Measurements from ENCODE around the gene MYD88. TPM values are rescaled to one million over a fixed set of nuclear protein-coding genes. Genes with fewer than 3 reads are reported as not detected.

Gene MYD88
- total RNA-seq, result 15.3 and 19.6 TPM in 2 replicates

GRCh38 chr3:38138349-38139190 is at the start of gene MYD88:
Gene MYD88, plus strand, starts transcription at chr3:38138661. Its CDS starts 40 bp downstream, at chr3:38138701.

GRCh38 chr3:38136777-38137614 is 1.5 kb upstream of the MYD88 start, which contains the start of gene ACAA1:
Gene ACAA1, minus strand, starts transcription at chr3:38137127. Its CDS starts 92 bp downstream, at chr3:38137035.

GRCh38 chr3:38164952-38165721 is 26.7 kb downstream of the MYD88 start, which contains the start of gene OXSR1:
Gene OXSR1, plus strand, starts transcription at chr3:38165537. Its CDS starts 340 bp downstream, at chr3:38165877.

Small RNAs within 50 kb of the gene (small RNA-seq; reads per million reads assigned to genes)
- not detected for gene RF00019

Other genes with a start within 250 kb of the MYD88 start
- 10.1 TPM in 2 replicates for gene VILL, start 147.9 kb upstream of the MYD88 start, total RNA-seq
- gene PLCD1, start 109.0 kb upstream of the MYD88 start, total RNA-seq, result 33.4 and 40.0 TPM in 2 replicates
- gene DLEC1, start 99.5 kb upstream of the MYD88 start, total RNA-seq, result under 0.01 and 0.16 TPM in 2 replicates
- gene ACAA1, start 1.5 kb upstream of the MYD88 start, total RNA-seq, result 19.4 and 22.9 TPM in 2 replicates
- gene OXSR1, start 26.9 kb downstream of the MYD88 start, total RNA-seq, result 53.2 and 56.1 TPM in 2 replicates
- 0.24 and 0.97 TPM in 2 replicates for gene SLC22A13, start 127.2 kb downstream of the MYD88 start, total RNA-seq
- 0.16 and 0.49 TPM in 2 replicates for gene SLC22A14, start 143.6 kb downstream of the MYD88 start, total RNA-seq
- gene XYLB, start 208.1 kb downstream of the MYD88 start, total RNA-seq, result 6.2 and 13.5 TPM in 2 replicates